GM18861 (cell line): ENCODE measurements around the gene SUPT20HL2.
"Not testable (repeated sequence)": the region's sequence is repeated elsewhere in the genome, so short reads cannot be mapped to it uniquely, and the experiment has no call there.

Experiments
- ATAC-seq: cut with Tn5 transposase; IDR thresholded peaks from one replicate; pipeline ENCODE4 v1.9.1; 2021; ENCODE audit not compliant: unreplicated experiment

The SUPT20HL2 gene

DNA sequence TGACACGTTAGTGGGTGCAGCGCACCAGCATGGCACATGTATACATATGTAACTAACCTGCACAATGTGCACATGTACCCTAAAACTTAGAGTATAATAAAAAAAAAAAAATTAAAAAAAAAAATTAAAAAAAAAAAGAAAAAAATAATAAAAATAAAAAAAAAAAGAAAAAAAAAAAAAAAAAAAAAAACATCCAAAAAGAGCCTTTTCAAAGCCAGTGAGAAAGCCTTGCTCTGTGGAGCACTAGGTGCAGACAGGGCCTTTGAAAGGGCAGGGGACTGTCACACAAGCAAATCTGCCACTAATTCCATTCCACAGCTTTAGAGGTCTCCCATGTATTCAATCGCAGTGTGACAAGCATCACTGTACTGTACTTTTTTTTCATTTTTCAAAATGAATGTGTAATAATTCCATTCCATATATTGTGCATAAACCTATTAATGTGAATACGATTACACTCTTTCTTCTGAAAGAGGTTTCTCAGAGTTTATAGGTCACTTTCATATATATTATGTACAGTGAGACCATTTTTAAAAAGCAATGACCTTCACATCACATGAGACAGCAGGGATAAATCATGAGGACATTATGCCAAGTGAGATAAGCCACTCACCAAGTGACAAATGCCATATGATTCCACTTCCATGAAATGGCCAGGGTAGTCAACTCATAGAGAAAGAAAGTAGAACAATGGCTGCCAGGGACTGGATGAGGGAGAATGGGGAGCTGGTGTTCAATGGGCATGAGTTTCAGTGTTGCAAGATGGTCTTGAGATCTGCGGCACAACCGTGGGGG is 4.1 kb downstream of the SUPT20HL2 start:
- not testable (repeated sequence) for ATAC-seq

DNA sequence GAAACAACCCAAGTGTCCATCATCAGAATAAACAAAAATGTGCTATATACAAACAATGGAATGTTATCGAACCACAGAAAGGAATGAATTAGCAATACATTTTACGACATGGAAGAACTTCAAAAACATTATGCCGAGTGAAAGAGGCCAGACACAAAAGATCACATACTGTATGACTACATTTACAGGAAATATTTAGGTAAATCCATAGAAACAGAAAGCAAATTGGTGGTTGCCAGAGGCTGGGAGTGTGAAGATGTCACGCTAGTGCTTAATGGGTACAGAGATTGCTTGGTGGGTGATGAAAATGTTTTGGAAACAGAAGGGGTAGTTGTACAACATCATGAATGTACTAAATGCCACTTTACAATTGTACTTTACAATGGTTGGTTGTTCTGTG is 5.1 kb downstream of the SUPT20HL2 start:
- ATAC-seq, result not testable (repeated sequence)

DNA sequence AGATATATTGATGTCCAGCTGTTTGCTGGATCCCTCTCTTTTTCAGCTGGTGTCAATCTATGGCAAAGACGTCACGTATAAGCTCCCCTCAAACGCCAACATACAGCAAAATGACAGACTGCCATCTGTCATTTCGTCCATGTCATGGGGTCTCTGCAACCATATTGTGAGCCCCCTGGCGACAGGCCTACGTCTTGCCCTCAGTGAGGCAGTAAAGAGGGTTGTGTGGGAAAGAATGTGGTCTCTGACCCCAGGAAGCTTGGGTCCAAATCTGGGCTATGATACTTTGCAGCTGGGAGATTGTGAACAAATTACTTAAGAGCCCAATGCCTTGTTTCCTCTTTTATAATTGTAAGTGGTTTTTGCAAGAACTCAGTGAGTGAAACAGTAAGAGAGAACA is 7.4 kb downstream of the SUPT20HL2 start:
- ATAC-seq, result no peak

DNA sequence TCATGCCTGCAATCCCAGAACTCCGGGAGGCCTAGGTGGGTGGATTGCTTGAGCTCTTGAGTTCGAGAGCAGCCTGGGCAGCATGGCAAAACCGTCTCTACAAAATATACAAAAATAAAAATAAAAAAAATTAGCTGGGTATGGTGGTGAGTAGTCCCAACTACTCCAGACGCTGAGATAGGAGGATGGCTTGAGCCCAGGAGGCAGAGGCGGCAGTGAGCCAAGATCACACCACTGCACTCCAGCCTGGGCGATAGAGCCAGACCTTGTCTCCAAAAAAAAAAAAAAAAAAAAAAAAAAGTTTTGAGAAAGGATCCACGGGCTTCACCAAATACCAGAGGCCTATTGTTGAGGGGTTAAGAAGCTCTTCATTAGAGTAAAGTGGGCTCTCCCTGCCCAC is 8.0 kb downstream of the SUPT20HL2 start:
- no peak for ATAC-seq

DNA sequence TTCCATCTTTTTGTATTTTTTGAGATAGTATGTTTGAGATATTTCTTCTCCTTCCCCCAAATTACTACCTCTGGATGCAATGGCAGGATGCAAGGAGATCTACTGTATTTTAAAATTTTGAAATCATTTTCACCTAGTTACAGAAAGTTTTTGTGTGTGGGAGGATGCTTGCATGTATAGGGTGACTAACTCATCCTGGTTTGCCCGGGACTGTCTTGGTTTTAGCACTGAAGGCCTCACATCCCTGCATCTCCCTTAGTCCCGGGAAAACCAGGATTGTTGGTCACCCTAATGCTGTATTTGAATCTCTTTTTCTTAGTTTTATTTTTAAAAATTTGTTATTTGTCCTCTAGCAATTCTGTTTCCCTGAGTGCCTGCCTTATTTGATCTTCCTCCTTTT is 12.1 kb downstream of the SUPT20HL2 start:
- ATAC-seq, result no peak

DNA sequence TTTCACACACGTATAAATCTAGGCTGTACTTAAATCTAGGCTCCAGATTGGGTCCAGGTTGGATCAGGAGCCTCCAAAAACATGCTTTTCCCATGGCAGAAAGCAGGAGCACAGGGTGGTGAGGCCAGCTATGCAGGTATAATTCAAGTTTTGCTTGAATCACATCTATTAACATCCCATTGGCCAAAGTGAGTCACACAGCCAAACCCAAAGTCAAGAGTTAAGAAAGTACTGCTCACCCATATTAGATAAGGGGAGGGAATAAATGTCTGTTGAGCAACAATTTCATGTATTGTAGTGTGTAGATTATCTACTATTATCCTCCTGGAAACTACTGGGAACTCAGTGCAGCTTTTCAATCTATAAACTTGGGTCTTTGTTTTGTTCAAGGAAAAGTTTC is 12.8 kb downstream of the SUPT20HL2 start:
- no peak for ATAC-seq

DNA sequence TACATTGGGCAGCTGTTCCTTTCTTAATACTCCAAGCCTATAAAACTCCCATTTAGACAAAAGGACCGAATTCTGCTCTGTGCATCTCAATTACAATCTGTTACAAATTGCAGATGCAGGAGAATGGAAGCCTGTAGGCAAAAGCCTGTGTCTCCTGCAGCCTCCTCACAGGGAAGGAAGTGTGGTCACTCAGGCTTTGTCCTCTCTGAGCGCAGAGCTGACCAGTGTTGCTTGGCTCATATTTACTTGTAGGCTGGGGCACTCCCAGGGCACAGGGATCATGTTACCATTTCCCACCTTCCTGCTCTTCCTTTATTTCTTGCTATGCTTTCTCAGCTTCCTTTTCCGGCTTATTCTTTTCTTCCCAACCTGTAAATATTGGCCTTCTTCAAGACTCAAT is 15.7 kb downstream of the SUPT20HL2 start:
- ATAC-seq, result no peak

DNA sequence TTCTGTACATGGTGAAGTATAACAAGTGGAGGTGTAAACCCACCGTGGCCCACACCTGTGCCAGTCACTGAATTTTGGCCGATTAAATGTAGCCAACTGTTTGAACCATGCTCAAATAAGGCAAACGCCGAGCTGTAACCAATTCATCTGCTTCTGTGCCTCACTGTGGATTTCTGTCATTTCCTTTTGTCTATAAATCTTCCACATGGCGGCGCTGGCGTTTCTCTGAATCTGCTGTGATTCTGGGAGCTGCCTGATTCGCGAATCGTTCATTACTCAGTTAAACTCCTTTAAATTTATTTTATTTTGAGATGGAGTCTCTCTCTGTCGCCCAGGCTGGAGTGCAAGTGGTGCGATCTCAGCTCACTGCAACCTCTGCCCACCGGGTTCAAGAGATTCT is 19.2 kb downstream of the SUPT20HL2 start:
- no peak for ATAC-seq

DNA sequence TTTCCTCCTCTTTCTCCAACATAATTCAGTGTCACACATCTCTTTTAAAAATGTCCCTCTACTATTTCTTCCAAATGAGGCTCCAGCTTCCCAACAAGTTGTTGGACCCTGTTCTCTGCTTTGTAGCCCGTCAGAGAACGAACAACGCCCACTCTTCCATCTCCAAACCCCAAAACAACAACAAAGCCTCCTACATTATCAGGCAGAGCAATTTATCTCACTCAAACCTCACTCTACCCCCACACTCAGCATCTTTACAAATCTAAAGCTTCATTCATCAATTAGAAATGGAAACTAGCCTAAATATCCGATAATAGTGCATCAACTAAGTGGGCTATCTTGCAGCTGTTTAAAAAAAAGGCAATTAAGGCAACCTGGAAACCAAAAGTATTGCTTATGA is 20.5 kb downstream of the SUPT20HL2 start:
- no peak for ATAC-seq

DNA sequence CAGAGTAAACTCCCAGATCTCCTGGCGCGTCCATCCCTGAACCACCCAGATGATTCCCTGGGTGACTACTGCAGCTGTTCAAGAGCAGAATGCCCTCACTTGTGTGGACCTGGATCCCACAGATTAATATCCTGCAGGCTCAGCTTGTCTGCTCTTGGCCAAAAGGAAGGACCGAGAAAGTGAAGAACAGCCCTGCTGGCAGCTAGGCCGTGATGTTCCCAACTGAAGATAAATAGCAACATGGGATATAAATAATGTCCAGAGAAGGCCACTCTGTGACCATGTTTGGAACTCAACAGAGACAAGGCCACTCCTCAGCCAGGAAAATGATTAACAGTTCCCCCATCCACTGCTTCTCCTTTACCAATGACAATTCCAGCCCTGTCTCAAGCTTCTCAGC is 21.5 kb downstream of the SUPT20HL2 start:
- ATAC-seq, result no peak

DNA sequence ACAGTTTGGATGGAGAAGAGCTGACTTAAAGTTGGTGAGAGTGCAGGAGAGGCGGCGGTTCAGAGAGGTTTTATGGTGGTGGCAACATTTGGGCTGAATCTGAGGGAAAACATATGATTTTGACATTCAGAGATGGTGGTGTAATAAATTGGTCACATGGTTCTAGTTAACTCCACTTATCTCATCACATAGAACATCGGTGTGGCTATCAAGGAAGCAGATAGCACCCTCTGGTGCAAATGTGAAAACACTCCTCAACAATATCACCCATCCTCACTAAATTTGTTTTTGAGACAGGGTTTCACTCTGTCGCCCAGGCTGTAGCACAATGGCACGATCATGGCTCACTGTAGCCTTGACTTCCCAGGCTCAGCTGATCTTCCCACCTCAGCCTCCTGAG is 28.8 kb downstream of the SUPT20HL2 start:
- no peak for ATAC-seq

DNA sequence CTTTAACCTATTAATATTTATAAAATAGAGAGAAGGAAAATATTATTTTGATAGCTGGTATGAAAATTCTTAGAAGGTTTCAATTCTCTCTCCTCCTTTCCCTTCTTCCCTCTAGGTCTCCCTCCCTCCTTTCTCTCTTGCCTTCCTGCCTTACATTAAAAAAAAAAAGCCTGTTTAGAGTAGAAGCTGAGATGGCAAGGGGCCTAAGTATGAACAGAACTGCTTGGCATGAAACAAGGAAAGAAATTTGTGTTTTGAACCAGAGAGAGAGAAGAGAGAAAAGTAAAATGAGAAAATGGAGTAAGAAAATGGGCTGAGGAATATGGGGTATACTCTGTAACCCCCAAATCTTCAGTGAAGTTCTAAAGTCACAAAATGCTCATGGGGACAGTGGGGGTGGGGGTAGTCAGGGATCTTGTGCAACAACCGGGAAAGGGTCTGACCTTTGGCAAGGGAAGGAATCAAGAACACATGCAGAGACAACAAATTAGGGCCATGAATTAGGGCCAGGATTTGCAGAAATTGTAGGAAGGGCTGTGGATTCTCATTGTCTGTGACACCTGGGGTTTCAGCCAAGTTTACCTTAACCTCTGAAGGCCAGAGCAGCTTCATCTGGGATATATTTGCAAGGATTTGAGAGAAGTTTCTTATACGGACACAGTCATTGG is 30.6 kb downstream of the SUPT20HL2 start:
- no peak for ATAC-seq

DNA sequence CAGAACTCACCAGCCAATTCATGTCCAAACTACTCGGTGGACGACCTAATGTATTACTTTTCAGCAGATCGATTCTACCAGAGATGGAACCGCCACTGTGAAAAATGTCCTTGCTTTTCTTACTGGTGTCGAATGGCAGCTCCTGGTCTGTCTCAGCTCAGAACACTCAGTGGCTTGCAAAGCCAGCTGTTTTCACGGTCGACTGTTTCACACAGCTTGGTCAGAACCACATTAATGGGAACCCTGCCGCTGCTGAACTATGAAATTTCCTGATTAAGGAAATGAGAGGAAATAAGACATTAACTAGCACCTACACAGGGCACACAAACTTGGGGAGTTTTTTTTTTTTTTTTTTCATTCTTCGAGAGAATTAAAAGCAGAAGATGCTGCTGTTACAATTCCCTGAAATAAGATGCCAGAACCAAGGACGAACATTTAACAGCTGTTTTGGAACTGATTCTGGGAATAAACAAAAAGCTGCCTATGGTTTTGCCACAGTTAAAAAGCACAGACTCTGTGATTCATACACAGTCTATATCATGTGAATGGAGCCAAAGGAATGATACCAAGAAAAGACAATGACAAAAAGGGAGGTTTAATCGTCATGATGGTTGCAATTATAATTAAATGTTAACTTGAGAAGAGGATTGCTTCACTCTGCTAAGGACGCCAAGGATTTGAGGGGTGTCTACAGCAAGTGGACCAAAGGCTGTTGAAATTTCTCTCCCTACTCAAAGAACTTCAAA is 31.3 kb downstream of the SUPT20HL2 start:
- ATAC-seq, result no peak

DNA sequence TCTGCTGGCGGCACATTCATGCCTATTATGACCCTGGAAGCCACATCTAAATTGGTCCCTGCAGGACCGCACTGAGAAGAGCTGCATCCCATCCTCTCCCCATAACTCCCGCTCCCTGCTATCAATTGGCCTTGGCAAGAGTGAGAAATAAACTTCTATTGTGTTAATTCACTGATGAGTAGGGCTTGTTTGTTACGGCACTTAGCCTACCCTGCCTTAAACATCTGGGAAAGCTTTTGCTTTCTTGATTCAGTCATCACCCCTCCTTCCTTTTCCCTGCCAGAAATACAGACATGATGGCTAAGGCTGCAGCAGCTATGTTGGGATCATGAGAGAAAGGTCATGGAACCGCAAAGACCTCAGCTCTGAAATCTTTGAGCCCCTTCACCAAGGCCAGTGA is 36.5 kb downstream of the SUPT20HL2 start:
- no peak for ATAC-seq

DNA sequence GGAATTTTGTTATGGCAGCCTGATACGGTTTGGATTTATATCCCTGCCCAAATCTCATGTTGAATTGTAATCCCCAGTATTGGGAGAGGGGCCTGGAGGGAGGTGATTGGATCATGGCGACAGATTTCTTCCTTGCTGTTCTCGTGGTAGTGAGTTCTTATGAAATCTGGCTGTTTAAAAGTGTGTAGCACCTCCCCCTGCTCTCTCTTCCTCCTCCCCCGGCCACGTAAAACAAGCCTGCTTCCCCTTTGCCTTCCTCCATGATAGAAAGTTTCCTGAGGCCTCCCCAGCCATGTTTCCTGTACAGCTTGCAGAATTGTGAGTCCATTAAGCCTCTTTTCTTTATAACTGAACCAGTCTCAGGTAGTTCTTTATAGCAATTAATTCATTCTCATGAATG is 37.9 kb downstream of the SUPT20HL2 start:
- ATAC-seq, result no peak

DNA sequence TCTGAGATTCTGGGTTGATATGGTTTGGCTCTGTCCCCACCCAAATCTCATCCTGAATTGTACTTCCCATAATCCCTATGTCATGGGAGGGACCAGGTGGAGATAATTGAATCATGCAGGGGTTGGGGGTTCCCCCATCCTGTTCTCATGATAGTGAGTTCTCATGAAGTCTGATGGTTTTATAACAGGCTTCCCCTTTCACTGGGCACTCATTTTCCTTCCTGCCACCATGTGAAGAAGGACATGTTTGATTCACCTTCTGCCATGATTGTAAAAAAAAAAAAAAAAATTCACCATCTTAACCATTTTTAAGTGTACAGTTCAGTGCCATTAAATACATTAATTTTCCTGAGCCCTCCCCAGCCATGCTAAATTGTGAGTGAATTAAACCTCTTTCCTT is 42.6 kb downstream of the SUPT20HL2 start:
- ATAC-seq, result no peak

DNA sequence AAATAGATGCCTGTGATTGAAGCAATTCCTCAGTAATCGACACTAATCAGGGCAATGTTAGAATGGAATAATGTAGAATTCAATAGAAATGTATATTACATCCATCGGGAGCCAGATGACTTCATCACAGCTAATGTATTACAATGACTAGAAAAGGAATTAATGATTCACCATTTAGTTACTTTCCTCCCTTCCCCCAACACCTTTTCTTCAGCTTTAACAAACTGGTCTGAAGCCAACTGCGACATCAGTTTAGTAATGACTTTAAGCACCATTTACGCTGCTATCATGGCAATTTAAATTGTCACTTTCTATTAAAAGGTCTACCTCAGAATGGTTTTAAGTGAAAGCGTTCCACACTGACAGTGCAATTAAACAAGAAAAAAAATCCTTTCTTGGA is 45.1 kb downstream of the SUPT20HL2 start:
- ATAC-seq, result no peak

DNA sequence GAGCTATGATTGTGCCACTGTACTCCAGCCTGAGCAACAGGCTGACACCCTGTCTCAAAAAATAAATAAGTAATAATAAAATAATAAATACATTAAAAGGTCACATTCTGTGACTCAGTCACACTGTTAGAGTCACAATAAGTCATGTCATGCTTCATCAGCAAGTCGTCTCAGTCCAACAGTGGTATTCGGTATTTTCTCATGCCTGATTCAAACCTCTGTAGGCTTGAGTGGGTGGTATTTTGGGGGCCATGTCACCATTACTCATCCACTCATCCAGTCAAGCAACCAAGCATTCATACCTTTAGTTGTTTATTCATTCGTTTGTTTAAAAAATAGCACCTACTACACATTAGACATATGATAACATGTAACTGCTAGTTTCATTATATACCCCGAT is 46.9 kb downstream of the SUPT20HL2 start:
- no peak for ATAC-seq

DNA sequence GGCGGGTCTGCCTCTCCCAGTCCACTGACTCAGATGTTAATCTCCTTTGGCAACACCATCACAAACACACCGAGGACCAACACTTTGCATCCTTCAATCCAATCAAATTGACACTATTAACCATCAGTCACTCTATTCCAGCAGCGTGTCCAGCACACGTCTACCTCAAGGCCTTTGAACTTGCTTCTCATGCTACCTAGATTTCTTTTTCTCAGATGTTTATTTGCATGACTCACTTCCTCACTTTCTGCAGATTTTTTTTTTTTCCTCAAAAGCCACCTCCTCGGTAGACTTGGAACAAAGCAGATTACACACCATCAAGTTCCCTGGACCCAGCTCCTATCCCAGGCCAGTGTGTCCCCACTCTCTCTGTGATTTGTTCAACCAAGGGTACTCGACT is 49.5 kb downstream of the SUPT20HL2 start:
- ATAC-seq, result no peak

DNA sequence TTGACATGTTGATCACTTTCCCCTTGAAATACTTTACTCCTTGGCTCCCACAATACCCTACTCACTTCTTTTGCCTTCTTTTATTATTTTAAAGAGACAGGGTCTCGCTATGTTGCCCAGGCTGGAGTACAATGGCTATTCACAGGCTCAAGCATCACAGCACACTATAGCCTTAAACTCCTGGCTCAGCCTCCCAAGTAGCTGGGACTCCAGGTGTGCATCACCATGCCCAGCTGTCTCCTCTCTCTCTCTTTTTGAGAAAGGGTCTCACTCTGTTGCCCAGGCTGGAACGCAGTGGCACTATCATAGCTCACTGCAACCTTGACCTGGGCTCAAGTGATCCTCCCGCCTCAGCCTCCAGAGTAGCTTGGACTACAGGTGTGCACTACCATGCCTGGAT is 51.6 kb downstream of the SUPT20HL2 start:
- no peak for ATAC-seq
